MCF 10A (cell line): ENCODE measurements around the gene CIRBP. TPM values are rescaled to one million over a fixed set of nuclear protein-coding genes. Genes with fewer than 3 reads are reported as not detected.

Experiments used
- BruUV-seq: library from RNA; stranded (reverse); fragments of 400-500 nt; replicated peaks from 2 replicates; lab custom pipeline; 2021; lab: Mats Ljungman, UMichigan
- CTCF ChIA-PET: fragments of 300-600 bp; sonication (Branson Sonifier 250); formaldehyde crosslinking; extraction: SDS; loops from one replicate; lab custom pipeline; 2021; ENCODE audit warnings: antibody characterized with exemption, inconsistent platforms; lab: Yijun Ruan, JAX
- POLR2A ChIA-PET: fragments of 300-600, 350-650 bp; sonication (Branson Sonifier 250); formaldehyde crosslinking; extraction: SDS; loops from one replicate; lab custom pipeline; 2020; ENCODE audit warnings: antibody characterized with exemption, inconsistent platforms; lab: Yijun Ruan, JAX
- DNase-seq: peaks from one replicate; pipeline ENCODE4 v3.0.0-alpha.2; 2018; ENCODE audit not compliant: unreplicated experiment
- H3K27ac Mint-ChIP-seq: one replicate; pipeline ENCODE4 v1.8.0; 2022; ENCODE audit warnings: mild to moderate bottlenecking, low read depth, mixed read lengths; ENCODE audit not compliant: unreplicated experiment
- H3K27me3 Mint-ChIP-seq: one replicate; pipeline ENCODE4 v1.8.0; 2022; ENCODE audit warnings: mixed read lengths; ENCODE audit not compliant: insufficient read depth, unreplicated experiment
- H3K36me3 Mint-ChIP-seq: one replicate; pipeline ENCODE4 v1.8.0; 2022; ENCODE audit warnings: mild to moderate bottlenecking, moderate library complexity, mixed read lengths; ENCODE audit not compliant: insufficient read depth, unreplicated experiment
- H3K4me1 Mint-ChIP-seq: one replicate; pipeline ENCODE4 v1.8.0; 2022; ENCODE audit warnings: mixed read lengths; ENCODE audit not compliant: insufficient read depth, unreplicated experiment
- H3K4me3 Mint-ChIP-seq: one replicate; pipeline ENCODE4 v1.8.0; 2022; ENCODE audit warnings: mild to moderate bottlenecking, moderate library complexity, mixed read lengths; ENCODE audit not compliant: unreplicated experiment
- H3K9me3 Mint-ChIP-seq: one replicate; pipeline ENCODE4 v1.8.0; 2022; ENCODE audit warnings: mixed read lengths; ENCODE audit not compliant: unreplicated experiment
- intact Hi-C: fragments of 100-400 bp; cut with micrococcal nuclease; formaldehyde crosslinking; loops from 2 replicates; pipeline ENCODE4 v1.14.1; 2022
- total RNA-seq: library from RNA; stranded (reverse); gene quantifications from 2 replicates; pipeline ENCODE4 v1.2.3, GENCODE V29; 2022
- TF ChIP-seq, protein P1 (sequence below): fragments of 200-600 bp; IDR thresholded peaks from one replicate; pipeline ENCODE4 v1.8.0; 2022; ENCODE audit warnings: antibody characterized with exemption, mild to moderate bottlenecking; ENCODE audit not compliant: unreplicated experiment

CIRBP gene
- total RNA-seq, 1 experiment from 2014 or later, result 362 TPM

DNA sequence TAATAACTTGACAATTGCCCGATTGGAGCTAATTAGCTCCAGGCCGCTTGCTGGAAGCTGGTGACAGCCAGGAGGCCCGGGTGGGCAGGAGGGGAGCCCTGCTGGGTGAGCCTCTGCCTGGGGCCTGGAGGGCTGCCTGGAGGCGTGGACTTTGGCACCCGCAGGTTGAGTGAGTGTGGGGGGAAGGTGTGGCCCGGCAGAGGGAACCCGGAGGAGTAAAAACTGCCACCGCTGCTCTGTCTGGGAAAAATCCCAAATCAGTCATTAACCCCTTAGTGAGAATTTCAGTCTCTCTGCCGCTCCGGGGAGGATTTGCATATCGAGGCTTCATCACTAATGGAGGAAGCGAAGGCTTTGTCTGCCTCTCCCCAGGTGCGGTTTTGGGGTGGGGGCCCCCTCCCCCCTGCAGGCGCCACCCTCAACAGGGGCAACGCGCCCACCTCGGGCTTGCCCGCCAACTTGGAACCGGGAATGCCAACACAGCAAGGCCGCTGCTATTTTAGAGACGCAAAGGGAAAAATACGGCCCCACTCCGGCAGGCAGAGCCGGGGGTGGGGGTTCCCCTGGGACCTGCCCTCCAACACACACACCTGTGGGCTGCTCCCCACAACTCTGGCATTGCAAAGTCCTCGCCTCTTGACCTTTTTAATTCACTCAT lies 22.8 kb downstream of the CIRBP start:
- no peak for DNase-seq
- TF ChIP-seq, protein P1, sequence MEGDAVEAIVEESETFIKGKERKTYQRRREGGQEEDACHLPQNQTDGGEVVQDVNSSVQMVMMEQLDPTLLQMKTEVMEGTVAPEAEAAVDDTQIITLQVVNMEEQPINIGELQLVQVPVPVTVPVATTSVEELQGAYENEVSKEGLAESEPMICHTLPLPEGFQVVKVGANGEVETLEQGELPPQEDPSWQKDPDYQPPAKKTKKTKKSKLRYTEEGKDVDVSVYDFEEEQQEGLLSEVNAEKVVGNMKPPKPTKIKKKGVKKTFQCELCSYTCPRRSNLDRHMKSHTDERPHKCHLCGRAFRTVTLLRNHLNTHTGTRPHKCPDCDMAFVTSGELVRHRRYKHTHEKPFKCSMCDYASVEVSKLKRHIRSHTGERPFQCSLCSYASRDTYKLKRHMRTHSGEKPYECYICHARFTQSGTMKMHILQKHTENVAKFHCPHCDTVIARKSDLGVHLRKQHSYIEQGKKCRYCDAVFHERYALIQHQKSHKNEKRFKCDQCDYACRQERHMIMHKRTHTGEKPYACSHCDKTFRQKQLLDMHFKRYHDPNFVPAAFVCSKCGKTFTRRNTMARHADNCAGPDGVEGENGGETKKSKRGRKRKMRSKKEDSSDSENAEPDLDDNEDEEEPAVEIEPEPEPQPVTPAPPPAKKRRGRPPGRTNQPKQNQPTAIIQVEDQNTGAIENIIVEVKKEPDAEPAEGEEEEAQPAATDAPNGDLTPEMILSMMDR, result no peak
- intact Hi-C loops, result no loop called here
- H3K4me3 Mint-ChIP-seq, result no peak overlapping the region
- H3K27ac Mint-ChIP-seq, result no peak overlapping the region
- ChIA-PET CTCF (no interaction called here), POLR2A (no interaction called here)
- H3K36me3 Mint-ChIP-seq, result no peaks in the 10 kb centered on the region
- BruUV-seq, result no TSS peak
- peaks cover 5% of the 10 kb centered on the region for H3K4me1 Mint-ChIP-seq
- H3K27me3 Mint-ChIP-seq, result peaks cover 12% of the 10 kb centered on the region
- H3K9me3 Mint-ChIP-seq, result no peaks in the 10 kb centered on the region

DNA sequence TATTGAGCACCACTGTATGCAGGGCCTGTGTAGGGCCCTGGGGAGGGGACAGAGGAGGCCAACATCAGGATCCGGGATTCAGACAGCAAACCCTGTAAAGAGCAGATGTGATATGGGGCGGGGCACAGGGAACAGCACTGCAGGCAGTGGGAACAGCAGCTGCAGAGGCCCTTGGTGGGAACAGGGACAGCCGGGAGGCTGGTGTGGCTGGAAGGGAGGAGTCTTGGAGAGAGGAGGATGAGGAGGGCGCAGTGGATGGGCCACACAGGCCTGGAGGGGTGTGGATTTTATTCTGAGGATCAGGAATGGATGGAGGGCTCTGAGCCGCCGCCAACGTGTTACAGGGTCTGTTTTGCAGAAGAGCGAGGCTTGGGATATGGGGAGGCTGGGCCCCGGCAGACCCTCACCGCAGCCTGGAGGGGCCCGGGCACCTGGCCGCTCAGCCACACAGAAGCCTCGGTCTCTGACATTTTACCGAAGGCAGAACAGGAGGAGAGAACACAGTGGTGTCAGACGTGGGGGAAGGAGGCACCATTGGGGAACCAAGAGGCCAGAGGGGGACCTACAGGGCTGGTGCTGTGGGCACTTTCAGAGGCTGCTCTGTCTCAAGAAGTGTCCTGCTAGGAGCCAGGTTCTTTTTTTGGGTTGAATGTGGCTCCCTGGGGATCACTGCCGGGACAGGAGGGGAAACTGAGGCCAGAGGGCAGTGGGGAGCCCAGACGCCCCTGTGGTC lies 23.5 kb downstream of the CIRBP start:
- CTCF ChIA-PET, result no interaction called here
- intact Hi-C loops, result no loop called here
- TF ChIP-seq, protein P1, result no peak
- H3K36me3 Mint-ChIP-seq, result no peaks in the 10 kb centered on the region
- no peak for DNase-seq
- H3K4me3 Mint-ChIP-seq, result no peak overlapping the region
- peaks cover 5% of the 10 kb centered on the region for H3K4me1 Mint-ChIP-seq
- no TSS peak for BruUV-seq
- H3K9me3 Mint-ChIP-seq, result no peaks in the 10 kb centered on the region
- H3K27me3 Mint-ChIP-seq, result peaks cover 11% of the 10 kb centered on the region
- POLR2A ChIA-PET, result no interaction called here
- H3K27ac Mint-ChIP-seq, result no peak overlapping the region

DNA sequence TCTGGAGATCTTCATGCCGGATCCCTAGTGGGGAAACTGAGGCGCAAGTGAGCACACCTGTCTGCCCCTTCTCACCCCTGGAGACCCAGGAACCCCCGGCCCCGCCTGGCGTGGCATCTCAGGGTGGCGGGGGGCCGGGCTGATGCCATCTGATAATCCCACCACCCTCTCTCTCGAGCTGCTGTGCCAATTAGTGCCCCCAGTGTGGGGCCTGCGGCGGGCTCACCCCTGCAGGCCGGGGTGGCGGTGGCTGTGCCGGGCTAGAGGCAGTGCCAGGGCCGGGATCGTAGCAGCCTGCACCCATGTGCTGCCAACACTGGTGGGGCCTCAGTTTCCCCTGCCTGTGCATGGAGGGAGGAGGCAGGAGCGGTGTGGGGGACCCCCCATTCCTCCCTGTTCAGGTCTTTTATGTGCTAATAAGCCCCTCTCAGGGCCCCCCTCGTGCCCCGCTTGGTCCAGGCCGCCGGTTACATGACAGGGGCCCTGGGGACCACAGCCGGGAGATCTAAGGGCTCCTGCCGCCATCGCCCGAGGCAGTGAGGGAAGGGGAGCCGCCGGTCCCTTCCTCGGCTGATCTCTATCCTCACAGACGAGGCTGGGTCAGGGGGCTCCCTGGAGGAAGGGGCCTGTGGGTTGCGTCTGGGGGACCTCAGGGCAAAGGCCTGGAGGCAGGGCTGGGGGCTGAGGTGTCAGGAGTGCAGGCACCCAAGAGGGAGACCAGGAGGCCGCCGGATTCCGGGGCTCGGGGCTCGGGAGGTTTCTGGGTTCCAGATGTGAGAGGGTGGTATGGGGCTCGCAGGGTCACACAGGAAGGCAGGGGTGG lies 24.9 kb downstream of the CIRBP start:
- CTCF ChIA-PET, result interaction anchor here (0.7 kb wide), 1 partner anchor 15 kb away, joined by 3 read pairs; no protein-coding TSS in a partner anchor
- peaks cover 5% of the 10 kb centered on the region for H3K4me1 Mint-ChIP-seq
- TF ChIP-seq, protein P1, result no peak
- intact Hi-C loops, result no loop called here
- DNase-seq, result no peak
- H3K36me3 Mint-ChIP-seq, result no peaks in the 10 kb centered on the region
- POLR2A ChIA-PET, result no interaction called here
- H3K27me3 Mint-ChIP-seq, result peaks cover 11% of the 10 kb centered on the region
- no TSS peak for BruUV-seq
- H3K27ac Mint-ChIP-seq, result no peak overlapping the region
- no peaks in the 10 kb centered on the region for H3K9me3 Mint-ChIP-seq
- no peak overlapping the region for H3K4me3 Mint-ChIP-seq

DNA sequence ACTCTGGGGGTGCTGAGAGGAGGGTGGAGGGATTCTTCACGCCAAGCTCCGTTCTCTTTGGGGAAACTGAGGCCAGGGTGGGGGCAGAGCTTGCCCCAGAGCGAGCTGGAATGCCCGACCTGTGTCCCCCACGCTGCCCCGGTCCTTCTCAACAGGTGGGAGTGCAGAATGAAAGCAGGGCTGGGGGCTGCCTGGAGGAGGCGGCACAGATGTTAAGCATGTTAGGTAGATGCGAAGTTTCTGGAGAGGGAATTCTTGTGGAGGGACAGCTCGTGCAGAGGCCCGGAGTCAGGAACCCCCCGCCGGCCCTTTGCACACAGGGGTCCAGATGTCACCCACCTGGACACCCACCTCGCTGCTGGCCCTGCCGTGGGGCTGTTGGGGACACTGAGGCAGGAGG lies 25.6 kb downstream of the CIRBP start:
- Mint-ChIP-seq H3K4me3 (no peak overlapping the region), H3K9me3 (no peaks in the 10 kb centered on the region), H3K27me3 (peaks cover 11% of the 10 kb centered on the region), H3K4me1 (peaks cover 5% of the 10 kb centered on the region), H3K36me3 (no peaks in the 10 kb centered on the region), H3K27ac (no peak overlapping the region)
- DNase-seq, result no peak
- TF ChIP-seq, protein P1, result no peak
- intact Hi-C loops, result no loop called here
- ChIA-PET CTCF (interaction anchor here (0.7 kb wide), 1 partner anchor 15 kb away, joined by 3 read pairs; no protein-coding TSS in a partner anchor), POLR2A (no interaction called here)
- no TSS peak for BruUV-seq
